ENCODE results near the gene KIF3A.

Gene KIF3A

DNA sequence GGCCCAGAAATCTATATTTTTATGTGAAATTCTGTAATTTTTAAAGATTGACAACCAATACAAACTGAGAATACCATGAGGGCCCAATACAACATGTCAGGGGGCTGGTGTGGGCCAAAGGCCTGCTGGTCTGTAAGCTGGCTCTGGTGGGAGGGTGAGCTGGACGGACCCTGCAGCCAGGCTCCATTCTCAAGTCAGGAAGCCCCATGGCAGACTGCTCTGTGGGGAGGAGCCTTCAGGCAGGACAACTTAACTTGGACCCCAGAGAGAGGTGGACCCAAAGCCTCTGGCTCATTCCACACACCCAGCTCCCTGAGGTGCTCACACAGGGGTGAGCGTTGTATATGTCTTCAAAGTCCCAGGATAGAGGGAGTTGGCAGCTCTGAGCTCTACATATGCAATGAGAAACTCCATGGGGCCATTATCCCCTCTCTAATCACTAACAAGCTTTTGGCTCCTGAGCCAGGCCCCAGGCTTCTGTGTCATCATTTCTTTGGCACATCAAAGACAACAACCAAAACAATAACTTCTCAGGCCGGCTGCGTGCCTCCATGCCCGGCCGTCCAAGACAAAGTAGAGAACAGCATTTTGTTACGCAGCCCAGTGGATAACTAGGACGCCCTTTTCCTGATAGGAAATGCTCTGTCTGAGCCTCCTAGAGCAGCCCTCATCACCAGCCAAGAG, 33.3 kb upstream of the KIF3A start:
- DNase-seq, result no peak

DNA sequence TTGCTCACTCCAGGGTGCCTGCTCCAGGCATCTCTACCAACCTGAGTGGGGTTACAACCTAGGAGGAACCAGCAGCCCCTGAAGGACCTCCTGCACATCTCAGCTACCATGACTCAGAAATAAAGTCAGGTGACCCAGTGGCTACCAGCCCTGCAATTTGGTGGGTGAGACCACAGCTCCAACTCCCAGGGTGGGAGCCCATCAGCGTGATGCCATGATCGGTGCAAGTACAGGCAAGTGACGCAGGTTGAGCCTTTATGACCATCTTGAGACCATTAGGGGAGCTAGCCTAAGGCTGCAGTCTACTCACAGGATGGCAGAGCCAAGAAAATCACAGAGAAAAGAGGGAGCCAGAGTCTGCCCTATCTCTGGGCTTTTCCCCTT, 31.1 kb upstream of the KIF3A start:
- DNase-seq, result no peak

DNA sequence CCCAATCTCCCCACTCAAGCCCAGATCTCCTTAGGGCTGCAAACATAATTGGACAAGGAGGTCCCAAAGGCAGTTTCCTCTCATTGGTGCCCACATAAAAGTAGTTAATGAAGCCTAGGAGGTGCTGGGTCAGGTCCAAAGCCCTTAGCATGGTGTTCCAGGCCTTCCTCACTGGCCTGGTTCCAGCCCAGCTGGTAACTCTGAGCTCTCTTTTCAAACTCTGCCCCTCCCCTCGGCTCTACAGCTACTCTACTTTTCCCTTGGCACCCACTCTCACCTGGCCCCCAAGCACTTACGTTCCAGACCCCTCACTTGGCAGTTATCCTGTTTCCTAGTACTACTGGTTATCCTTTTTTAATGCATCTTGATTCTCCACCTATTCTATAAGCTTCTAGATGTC, 29.8 kb upstream of the KIF3A start:
- DNase-seq, result no peak

DNA sequence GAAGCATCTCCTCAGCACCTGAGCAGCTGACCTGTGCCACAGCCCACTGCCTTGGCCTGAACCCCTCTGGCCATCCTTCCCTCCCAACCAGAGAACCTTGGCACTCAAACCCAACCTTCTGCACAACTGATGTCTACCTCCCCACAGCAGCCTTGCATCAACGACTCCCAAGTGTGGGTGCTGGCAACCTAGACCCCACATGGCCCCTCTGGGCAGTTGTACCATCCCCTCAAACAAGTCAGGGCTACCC, 29.4 kb upstream of the KIF3A start:
- DNase-seq, result no peak

DNA sequence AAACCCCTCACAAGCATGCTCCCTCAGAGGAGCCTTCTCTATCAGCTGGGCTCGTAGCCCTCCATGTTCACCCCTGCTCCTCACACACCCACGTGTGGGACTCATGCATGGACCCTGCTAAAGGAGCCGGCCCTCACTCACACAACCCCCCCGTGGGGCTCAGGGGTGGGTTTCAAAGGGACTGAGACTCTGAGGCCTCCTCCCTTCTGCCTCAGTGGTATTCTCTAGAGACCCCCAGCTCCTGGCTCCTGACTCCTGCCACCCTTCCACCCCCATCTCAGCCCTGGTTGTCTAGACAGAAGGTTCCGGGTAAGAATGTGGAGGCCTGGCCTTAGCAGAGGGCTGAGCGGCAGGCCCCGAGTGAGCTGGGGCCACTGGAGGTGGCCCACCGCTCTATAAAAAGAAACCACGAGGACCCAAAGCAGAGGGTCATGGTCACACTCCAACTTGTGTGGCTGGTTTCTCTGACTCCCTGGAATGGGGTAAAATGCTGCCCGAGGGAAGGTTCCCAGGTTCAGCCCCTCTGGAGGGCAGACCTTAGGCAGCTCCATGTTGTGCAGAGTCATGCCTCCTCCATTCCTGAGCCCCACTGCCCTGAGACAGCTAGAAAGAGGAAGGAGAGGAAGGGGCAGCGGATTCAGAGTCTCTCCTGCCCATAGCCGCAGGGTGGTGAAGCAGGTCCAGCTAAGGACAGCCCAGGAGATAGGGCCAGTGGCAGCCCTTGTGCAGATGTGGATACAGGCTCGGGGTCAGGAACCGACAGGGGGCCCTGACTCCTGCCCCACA, 28.9 kb upstream of the KIF3A start:
- DNase-seq, result no peak

DNA sequence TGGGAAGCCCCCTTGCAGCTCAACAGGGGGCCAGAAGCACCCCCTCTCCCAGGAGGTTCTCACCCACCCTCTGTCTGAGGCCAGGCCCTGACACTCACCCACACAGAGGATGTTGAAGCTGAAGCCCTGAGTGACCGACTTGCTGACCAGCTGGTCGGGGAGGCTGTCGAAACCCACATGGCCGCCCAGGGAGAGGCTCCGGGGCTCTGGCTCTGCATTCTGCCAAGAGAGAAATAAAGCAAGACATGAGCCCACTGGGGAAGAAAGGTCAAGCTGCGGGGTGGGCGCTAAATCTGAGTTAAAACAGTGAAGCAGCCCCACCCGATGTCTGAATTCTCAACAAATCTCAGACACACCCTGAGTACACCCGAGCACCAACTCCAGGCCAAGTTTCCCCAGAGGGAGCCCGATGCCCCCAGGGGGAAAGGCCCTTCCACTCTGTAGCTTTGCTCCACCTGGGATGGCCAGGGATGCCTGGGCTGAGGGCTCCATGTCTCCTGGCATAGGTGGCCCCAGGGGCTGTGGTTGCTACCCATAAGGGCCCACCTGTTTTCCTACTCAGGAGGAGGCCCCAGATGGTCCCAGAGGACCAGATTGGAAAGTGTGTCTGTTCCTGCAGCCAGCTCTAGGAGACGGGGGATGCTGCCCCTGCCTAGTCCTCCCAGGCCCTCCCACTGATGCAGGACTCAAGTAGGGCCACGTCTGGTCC, 28.1 kb upstream of the KIF3A start:
- no peak for DNase-seq

DNA sequence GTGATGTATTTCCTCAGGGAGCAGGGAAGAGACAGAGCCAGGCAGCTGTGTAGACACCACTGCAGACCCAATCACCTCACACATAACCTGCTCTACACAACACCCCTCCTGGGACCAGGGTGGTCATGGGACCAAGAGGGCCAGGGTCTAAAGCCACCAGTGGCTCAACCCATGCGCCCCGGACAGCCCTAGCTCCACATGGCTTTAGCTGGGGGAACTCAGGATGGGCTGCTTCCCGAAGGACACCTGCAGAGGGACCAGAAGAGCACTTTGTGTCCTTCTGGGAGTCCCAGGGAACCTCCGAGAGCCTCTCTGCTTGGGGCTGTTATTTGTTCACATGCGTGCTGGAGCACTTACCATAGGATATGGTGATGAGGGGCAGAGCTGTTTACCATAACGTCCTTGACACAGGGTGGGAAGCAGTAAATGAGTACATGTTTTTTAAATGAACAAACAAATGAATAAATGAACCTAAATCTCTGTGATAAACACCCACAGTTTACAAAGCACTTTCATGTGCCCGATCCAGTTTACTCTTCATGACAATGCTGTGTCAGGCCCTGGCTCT, 27.4 kb upstream of the KIF3A start:
- no peak for DNase-seq

DNA sequence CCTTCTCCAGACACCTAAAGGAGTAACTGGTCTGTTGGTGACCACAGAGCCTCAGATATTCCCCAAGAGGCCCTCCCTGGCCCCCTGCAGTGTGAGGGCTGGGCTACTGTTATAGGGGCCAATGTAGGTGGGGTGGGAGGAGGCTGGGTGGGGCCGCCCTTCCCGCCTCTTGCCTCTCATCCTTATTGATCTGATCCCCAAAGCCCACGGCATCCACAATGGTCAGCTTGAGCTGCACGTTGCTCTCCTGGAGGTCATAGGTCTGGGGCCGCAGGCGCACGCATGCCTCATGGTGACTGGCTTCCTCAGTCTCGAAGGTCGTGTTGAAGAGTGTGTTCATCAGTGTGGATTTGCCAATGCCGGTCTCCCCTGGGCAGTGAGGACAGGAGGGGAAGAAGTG, 26.7 kb upstream of the KIF3A start:
- no peak for DNase-seq

DNA sequence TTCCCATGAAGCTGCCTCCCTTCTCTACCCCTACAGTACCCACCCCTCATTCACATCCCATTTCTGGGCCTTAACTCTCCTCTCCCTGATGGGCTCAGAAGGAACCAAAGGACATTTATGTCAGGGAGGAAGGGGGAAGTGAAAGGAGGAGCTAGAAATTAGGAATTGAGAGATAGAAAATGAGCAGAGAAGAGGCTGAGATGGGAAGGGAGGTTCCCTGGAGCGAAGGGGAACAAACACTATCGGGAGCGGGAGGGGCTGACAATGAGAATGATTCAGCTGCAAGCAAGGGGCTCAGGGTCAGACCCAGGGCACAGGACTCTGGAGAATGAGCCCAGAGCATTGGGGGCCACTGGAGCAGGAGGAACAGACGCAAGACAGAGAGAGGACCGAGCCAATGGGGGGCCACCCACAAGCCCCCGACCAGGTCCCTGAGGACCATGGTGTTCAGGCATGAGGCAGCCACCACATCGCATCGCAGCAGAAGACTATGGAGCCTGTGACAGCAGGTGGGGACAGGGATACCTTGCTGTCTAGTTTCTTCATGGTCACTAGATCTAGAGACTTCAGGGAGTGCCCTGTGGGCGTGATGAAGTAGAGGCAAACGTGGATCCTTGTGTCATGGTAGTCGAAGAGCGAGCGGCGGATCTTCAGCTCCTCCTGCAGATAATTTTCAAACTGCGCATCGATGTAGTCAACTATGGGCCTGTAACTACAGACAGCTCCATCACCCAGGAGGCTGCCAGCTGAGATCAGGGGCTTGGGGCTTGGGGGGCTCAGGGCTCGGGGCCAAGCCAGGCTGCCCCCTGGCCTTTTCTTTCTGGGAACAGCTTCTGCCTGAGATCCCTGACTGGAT, 26.1 kb upstream of the KIF3A start:
- no peak for DNase-seq

DNA sequence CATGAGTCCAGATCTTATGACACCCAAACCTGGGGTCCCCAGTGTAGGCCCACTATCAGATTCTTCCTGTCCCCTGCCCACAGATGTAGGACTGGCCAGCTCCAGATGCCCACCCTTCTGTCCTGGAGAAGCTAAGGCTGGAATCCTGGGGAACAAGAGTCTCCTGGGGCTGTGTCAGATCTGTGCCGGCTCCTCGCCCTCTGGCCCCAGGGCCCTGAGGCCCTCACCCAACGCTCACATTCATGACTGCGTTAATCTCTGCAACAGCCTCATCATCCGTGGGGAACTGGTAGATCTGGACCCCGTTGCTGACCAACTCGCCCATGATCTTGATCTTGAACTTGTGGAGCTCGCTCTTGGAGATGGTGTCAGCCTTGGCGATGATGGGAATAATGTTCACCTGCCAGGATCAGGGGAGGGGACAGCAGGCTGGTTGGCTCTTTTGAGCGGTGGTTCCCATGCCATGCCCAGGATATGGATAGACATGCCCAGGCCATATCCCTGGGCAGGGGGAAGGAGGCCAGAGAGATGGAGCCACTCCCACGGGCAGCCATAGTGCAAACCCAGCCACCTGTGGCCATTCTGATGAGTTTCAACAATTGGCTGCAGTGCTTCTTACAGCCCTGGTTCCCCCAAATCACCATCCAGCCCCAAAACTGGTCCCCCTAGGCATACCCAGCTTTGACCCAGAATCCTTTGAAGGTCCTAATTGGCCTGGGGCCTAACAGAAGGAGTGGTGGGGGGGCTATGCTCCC, 25.1 kb upstream of the KIF3A start:
- no peak for DNase-seq

DNA sequence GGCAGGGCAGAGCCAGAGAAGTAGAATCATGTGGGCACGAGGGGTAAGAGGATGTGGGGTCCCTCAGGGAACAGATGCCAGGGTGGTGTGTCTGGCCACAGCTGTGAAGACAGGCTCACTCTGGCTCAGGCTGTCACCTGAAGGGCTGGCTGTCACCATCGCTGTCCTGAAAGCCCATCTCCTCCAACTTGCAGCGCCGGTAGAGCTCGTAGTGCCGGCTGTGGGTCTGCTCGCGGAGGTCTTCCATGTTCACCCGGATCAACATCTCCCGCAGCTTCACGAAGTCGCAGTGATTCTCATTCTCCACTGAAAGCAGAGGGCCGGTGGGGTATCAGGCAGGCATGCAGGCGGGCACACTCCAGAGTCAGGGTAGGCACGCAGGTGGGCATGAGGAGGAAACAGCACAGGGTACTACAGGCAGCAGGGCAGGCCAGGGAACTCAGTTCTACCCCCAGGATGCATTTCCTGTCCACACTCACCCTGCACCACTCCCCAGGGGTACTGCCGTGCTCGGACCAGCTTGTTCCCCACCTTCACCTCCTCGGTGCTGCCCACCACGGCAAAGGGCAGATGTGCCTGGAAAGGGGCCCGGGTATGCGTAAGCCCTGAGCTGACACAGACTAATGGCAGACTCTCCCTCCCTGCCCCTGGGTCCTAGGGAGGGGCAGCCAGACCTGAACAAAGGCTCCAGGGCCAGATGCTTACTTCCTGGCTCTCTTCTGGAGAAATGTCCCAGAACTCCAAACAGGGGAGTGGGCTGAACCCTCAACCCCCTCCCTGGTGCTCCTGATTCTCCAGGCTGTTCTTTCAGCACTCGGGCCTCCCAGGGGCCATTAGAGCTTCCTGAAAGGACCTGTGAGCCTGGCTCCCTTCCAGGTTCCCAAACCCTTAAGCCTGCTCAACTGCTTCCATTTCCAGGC, 24.2 kb upstream of the KIF3A start:
- DNase-seq, result no peak

DNA sequence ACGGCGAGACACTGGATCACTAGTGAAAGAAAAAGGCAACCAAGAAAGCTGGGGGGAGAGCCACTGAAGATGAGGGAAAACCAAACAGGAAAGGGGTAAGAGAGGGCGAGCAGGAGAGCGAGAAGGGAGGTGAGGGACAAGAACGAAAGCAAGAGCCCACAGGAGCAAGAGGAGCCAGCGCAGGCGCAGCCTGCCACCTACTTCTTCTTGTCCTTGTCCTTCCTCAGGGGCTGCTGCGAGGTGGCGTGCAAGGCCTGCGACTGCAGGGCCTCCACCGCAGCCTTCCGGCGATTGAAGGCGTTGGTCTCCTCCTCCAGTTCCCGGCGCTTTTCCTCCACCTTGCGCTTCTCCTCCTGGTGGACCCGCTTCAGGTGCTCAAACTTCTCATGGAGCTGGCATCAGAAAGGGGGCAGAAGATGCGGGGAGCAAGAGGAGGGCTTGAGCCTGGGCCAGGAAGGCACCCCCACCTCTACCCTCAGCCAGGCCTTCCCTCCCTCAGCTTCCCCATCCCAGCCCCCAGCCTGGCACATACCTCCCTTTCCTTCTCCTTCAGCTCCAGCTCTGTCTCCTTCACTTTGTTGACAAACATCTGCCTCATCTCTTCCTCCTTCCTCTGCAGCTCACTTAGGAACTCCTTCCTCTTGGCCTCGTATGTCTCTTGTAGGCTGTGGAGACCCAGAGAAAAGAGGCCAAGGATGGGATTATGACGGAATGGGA, 23.4 kb upstream of the KIF3A start:
- DNase-seq, result no peak

DNA sequence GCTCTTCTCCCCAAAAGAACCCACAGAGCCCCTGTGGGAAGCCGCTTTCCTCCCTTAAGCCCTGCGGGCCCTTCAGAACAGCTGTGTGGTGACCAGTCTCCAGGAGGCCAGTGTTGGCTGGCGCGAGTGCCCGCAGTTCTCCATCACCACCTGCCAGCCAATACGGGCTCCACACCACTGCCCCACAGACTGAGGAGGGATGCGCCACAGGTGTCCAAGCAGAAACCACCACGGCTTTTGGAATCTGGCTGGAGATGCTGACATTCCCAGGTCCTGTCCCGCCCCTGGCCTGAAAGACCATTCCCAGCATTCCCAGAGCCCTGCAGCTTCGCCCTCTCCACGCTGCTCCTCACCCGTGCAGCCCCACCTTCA, 22.7 kb upstream of the KIF3A start:
- DNase-seq, result no peak

DNA sequence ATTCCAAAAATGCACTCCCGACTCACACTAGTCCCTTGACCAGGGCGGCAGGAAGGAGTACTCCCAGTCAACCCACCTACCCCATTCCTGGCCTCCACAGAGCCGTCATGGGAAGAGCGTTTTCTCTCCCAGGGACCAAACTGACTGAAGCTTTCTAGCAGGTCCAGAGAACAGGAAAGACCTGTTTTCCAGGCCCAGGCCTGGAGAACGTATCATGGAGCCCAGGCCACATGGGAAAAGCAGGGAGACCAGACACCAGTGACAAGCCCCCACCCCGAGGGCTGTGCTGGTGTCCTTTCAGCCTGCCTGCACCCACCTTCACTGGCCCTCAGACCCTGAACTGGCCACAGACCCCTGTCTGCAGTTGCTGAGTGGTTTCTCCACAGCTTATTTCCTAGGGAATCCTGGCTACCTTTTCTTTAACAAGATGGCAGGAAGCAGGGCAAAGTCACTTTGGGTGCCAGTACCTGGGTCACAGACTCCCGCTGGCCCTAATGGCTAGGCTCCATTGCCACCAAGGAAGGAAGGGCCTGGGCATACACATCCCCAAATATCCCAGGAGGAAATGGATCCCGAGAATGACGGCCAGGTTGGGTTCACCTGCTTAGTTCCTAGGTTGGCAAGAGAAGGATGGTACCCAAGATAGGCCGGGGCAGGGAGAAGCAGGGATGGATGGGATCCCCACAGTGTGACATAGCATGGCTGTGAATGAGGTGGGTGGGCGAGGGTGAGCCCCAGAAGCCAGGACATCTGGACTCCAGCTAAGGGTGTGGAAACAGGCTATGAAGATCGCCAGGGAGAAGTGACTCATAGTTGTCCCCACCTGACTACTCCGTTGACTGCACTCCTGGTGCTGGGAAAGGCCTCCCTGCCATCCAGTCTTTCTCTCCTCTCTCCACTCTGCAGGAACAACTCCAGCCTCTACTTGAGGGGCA, 22.0 kb upstream of the KIF3A start:
- DNase-seq, result no peak

DNA sequence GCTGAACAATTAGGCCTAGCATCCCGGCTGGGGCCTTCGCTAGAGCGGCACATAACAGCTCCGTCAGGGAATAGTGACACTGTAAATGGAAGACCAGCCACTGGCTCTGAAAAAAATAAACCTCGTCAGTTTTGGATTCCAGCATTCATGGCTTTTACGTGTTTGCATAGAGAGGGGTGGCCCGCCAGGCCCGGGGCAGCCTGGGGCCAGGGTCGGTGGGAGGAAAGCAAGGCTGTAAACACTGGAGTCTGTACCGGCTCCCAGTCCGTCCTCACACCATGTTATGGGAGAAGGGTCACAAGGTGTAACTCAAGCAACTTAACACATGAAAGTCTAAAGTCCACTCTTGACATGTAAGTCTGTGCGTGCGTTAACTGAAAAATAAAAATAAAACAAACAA, 21.1 kb upstream of the KIF3A start:
- DNase-seq, result no peak

DNA sequence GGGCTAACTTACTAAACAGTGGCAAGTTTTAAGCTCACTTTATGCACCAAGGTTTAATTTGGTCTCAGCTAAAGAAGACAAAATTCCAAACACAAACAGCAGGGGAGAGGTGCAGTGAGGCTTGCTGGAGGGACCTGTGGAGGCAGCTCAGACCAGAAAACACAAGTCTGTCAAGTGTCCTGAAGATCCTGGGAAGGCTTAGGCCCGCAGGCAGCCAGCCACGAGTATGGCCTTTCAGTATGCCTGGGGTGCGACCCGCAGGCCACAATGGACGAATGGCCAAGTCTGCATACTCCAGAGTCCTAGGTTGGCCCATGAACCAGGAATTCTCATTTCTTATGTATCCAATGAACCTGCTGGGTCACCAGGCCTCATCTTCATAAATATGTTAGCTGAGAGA, 19.2 kb upstream of the KIF3A start:
- no peak for DNase-seq

DNA sequence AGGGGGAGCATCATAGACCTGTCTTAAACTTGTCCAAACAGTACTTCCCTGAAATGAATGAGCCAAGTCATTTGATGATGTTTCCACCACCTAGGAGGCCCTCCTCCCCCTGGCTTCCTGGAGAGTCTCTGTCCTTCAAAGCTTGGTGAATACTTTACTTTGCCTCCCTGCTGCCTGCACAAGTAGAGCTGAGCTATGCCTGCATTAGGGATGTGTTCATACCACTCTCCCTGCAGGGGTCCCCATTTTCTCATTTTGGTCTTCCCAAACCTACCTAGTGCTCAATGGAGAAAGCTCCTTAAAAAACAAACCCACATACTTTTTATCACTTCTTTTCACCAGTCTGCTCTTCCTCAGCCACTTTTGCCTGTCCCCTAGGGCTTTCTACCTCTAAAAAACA, 17.6 kb upstream of the KIF3A start:
- no peak for DNase-seq

DNA sequence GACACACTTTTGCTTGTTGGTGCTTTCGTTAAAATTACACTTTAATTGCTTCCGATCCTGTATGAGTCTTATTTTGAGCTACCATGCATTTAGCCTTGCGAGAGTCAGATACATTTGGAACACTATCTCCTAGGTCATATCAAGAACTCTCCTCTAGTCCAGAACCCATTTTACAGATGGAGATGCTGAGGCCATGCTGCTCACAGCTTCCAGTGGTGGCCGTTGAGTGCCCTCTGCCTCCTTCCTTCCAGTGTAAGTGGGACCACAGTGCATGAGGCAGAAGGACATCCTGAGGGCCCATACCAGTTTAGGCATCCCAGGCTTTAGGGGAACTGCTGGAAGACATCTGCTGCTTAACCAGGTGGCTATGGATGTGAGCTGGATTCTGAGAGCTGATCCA, 16.8 kb upstream of the KIF3A start:
- DNase-seq, result no peak
